ENCODE measurements around the gene MYADML2.

MYADML2 gene

GRCh38 chr17:81899514-81900166 lies 47.4 kb downstream of the MYADML2 start:
- DNase-seq (ENCODE audit: low read depth): no peak

GRCh38 chr17:81898885-81899284 lies 48.1 kb downstream of the MYADML2 start:
- no peak for DNase-seq (ENCODE audit: low read depth)

- DNase-seq (ENCODE audit: low read depth): no peak
Measured at GRCh38 chr17:81898029-81898866, 48.8 kb downstream of the MYADML2 start.

- no peak for DNase-seq (ENCODE audit: low read depth)
Measured at GRCh38 chr17:81895400-81895799, 51.6 kb downstream of the MYADML2 start.

- no peak for DNase-seq (ENCODE audit: low read depth)
Measured at GRCh38 chr17:81891303-81891552, 55.8 kb downstream of the MYADML2 start.

GRCh38 chr17:81890447-81891302 lies 56.4 kb downstream of the MYADML2 start:
- DNase-seq (ENCODE audit: low read depth): no peak

Data from T follicular helper cell (primary cell).